HG03469 (cell line): ENCODE data around the gene FAM184B.

Experiments
- ATAC-seq: cut with Tn5 transposase; IDR thresholded peaks from one replicate; pipeline ENCODE4 v1.9.1; 2021; ENCODE audit warnings: mild to moderate bottlenecking, moderate library complexity, moderate number of reproducible peaks; ENCODE audit not compliant: unreplicated experiment

The FAM184B gene

DNA sequence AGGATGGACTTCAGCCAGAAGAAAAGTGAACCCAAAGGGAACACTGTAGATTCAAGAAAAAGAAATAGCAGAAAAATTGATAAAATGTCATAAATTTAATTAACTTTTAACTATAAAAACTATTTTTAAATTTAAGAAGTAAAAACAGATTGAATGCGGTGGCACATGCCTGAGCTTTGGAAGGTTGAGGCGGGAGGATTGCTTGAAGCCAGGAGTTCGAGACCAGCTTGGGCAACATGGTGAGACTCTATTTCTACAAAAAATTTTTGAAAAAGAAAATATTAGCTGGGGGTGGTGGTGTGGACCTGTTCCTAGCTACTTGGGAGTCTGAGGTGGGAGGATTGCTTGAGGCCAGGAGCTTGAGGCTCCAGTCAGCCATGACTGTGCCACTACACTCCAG lies 3.0 kb downstream of the FAM184B start:
- ATAC-seq: no peak

DNA sequence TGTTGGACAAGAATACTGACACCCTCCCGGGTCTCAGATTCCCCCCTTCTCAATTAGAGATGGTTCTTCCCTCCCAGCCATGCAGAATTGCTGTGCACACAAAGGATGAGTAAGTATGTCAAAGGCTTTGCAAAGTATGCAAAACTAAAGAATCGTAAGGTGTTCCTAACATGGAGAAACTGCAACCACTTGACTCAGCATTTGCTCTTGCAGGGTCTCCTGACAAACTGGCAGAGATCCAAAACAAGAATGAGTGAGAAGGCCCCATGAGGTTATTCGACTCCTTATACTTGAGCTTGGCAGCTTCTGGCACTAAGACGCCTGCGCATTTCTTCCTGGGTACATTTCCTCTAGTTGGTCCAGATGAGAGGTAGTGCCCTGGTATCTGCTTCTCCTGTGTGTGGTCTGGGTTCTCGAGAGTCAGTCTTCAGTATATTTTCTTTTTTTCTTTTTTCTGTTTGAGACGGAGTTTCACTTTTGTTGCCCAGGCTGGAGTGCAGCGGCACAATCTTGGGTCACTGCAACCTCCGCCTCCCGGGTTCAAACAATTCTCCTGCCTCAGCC lies 8.2 kb downstream of the FAM184B start:
- ATAC-seq: no peak

DNA sequence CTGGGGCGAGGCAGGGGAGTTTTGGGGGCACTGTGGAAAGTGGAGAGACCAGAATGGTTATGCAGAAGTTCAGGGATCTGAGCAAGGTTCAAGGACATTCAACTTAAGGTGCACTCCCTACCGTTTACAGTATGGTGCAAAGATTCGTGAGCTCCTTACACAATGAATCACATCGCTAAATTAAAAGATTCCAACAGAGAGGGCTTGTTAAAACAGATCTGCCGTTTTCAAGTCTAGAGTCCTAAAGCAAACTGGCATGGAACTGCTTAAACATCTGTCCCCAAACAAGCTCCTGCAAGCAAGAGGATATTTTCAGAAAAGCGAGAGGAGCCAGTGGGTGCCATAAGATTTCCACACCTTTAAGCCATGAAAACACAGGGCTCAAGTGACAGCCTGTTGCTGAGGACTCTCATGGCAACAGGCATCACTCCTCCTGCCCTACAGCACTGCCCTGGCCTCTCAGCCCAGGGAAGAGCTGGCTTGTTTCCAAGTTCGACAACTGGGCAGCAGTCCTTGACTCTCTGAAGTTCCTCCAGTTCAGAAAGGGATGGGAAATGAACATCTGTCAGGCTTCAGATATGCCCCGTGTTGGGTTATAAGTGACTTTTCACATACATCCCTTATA lies 10.0 kb downstream of the FAM184B start:
- ATAC-seq: no peak

DNA sequence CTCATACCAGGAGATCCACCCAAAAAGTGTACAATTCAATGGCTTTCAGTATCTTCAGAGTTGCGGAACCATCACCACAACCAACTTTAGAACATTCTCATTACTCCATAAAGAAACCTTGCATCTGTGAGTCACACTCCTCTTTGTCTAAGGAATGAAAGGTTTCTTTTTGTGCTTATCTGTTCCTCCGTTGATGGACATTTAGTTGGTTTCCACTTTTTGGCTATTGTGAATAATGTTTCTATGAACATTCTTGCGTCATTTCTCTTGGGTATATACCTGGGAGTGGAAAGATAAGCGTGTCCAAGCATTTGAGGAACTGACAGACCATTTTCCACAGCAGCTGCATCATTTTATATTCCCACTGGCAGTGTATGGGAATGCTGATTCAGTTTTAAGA lies 10.6 kb downstream of the FAM184B start:
- ATAC-seq: no peak

DNA sequence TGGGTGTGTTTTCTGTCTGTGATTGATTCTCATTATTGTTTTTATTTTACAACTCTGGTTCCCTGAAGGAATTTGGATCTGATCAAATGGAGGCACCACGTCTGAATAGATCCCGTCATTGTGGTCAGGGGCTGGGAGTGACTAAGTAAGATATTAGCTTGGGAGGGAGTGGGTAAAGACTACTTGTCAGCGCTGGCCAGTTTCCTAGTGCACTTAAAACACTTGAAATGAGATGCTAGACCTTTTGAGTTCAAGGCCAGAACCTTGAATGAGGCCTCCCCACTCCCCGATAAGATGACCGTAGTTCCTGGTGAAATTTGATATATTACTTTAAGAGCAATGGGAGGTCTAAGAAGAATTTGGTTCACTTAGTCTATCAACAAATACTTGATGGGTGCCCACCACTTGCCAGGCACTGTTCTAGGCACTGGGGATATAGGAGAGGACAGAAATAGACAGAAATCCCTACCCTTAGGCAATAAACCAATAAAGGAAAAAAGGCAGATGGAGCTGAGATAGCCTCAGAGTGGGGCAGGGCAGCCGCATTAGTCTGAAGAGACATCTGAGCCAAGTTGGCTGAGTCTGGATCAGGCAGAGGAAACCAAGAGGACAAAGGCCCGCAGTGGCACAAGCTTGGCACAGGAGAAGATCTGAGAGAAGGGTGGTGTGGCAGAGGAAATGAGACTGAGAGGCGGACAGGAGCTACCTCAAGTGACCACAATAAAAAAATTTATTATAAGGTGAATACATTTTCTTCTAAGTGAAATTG lies 11.8 kb downstream of the FAM184B start:
- ATAC-seq: no peak

DNA sequence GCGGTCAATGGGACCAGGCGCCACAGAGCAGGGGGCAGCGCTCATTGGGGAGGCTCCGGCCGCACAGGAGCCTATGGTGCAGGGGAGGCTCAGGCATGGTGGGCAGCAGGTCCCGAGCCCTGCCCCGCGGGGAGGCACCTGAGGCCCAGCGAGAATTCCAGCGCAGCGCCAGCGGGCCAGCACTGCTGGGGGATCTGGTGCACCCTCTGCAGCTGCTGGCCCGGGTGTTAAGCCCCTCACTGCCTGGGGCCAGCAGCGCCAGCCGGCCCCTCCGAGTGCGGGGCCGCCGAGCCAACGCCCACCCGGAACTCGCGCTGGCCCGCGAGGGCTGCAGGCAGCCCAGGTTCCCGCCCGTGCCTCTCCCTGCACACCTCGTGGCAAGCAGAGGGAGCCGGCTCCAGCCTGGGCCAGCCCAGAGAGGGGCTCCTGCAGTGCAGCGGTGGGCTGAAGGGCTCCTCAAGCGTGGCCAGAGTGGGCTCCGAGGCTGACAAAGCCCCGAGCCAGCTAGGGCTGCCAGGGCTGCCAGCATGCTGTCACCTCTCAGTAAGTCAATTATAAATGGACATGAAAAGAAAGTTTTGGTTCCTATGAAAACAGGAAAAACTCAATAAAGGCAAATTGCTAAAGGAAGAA lies 14.5 kb downstream of the FAM184B start:
- no peak for ATAC-seq

DNA sequence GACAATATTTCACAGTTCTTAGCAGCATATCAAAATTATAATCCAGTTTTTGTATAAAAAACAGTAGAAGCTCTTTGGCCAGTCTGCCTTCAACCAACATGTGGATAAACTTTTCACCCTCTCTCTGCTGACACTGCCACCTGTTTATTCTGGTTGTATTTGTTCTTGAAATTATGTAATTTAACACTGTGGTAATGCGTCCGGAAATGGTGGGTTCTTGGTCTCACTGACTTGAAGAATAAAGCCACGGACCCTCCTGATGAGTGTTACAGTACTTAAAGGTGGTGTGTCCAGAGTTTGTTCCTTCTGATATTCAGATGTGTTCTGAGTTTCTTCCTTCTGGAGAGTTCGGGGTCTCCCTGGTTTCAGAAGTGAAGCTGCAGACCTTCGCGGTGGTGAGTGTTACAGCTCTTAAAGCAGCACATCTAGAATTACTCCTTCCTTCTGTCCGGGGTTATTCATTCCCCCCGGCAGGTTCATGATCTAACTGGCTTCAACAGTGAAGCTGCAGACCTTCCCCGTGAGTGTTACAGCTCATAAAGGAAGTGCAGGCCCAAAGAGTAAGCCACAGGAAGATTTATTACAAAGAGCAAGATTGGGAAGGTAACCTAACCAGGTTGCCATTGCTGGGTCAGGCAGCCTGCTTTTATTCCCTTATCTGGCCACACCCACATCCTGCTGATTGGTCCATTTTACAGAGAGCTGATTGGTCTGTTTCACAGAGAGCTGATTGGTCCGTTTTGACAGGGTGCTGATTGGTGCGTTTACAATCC lies 15.7 kb downstream of the FAM184B start:
- no peak for ATAC-seq

DNA sequence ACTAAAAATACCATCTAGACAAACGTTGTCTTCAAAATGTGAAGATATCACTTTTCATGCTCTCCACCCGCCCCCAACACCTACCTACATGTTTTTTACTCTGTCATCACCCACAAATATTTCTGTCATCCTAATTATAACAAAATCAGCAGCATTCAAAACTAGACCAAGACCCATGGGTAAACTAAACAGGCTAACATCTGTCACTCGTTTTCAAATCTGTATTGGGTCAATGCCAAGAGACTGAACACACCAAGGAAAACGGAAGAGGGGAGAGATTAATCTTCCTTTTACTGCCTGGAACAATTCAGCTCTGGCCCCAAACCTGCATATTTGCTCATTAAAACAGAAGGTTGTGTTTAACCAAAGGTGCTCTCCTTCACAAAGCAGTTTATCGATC lies 17.5 kb downstream of the FAM184B start:
- ATAC-seq: no peak

DNA sequence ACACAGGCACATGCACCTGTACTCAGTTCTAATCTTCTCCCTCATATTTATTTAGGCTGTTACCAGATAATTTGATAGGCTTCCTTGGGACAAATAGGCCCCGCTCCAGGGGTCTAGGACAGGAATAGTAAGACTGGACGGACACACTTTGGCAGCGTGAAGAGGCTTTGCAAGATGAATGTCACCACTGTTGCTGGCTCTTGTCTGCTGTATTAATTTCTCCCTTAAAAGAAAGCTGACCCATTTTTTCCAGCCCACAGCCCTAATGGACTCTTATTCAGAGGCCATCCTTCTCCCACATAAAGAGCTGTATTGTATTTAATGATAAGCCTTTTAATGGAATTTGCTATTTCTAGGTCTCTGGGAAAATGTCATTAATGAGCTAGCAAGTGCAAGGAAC lies 18.0 kb downstream of the FAM184B start:
- no peak for ATAC-seq

DNA sequence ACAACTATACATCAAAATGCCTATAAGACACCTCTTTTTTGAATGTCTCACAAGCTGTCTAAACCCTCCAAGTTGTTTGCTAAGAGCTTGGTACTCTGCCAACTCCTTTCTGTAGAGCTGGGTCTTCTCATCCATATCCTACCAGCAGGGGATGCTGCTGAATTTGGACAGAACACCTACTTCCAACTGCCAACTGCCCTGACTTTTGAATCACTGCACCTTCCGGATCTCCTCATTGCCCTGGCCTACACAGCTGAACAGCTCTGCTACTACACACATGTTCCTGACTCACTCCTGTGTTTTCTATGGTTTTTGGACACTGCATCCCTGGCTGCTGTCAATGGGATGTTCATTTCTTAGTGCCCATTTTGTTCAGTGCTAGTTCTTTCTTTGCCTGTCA lies 18.7 kb downstream of the FAM184B start:
- no peak for ATAC-seq

DNA sequence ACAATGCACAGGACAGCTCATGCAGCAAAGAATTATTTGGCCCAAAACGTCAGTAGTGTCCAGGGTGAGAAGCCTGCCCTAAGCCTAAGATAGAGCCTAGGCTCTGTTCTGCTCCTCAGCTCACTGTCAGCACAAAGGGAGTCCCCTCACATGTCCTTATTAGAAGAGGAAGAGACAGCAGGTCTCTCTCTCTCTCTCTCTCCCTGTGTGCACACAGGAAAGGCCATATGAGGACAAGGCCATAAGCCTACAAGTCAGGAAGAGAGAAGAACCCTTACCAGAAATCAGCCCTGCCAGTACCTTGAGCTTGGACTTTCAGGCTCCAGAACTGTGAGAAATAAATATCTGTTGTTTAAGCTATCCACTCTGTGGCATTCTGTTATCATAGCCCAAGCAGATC lies 20.4 kb downstream of the FAM184B start:
- ATAC-seq: no peak

DNA sequence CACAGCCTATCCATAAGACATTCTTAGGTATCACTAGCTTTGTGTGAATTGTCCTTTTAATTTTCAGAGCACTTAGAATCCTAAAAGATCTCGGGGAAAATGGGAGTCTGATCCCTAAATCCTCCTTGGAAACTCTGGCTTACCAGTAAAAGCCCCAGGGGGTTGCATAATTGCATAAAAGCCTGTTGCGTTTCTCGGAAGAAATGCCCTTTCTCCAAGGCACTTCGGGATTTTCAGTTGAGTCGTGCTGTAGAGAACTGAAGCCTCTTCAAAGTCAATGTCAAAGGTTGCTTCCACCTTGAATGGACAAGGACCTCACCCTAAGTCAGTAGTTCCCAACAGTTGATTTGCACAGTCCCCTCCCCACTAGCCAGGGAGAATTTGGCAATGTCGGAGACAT lies 20.8 kb downstream of the FAM184B start:
- ATAC-seq: no peak

DNA sequence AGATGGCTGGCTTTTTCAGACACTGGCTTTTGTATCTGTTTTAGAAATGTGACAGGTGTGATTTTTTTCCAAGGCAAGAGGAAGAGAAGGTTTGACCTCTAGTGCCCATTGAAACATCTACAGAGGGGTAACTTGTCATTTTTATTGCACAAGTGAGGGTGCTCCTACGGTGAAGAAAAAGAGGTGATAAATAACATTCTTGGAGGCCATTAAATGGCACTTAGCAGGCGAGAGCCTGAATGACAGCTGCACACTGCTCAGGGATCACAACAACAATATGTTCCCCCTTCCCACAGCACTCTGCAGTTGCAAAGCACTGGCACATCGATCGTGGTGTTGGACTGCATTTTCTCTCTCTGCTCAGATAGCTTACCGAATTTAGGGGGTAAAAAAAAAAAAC lies 22.9 kb downstream of the FAM184B start:
- ATAC-seq: no peak

DNA sequence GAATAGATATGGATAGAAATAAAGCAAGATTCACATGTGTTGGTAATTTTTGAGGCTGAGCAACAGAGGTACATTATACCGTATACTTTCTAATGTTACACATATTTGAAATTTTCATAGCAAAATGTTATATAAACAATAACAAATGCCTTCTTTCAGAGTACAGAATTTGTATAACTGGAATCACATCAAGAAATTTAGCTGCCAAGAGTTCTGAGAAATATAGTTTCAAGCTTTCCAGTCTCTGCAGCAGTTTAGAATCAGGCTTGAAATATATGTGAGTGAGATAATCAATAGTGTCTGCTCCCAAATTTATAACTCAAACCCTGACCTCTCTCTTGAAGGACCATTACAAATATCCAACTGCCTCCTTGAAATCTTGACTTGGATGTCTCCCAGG lies 23.8 kb downstream of the FAM184B start:
- ATAC-seq: no peak

DNA sequence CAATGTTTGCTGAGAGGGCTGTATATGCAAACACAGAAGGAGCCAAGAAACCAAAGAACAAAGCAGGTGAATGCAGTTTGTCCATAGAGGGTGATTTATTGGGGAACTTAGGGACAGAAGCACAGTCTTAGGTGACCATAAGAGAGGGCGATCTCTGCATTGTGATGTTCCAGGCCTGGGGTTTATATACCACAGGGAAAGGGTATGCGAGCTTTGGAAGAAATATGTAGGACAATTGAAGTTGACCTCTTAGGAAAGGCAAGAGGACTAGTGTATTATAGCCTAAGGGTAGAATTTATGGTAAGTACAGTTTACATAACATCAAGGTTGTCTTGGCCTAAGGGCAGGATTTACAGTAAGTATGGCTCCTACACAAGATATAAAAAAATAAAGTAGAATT lies 27.8 kb downstream of the FAM184B start:
- ATAC-seq: no peak

DNA sequence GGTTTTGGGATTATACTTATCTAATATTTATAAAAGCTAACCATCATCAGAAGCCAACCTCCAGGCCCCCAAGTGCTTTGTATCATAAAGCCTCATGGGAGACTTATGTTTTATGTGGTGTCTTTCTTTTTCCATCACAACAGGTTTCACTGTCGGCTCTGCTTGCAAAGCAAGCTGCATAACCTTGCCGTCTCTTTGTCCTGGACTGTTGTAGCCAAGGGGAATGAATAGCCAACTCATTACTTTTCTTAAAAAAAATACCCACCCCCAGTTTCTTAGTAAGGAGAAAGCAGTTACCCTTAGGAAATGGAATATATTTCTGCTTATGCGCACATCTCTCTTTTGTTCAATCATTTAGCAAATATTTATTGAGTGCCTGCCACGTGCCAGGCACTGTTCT lies 40.7 kb downstream of the FAM184B start:
- ATAC-seq: no peak

DNA sequence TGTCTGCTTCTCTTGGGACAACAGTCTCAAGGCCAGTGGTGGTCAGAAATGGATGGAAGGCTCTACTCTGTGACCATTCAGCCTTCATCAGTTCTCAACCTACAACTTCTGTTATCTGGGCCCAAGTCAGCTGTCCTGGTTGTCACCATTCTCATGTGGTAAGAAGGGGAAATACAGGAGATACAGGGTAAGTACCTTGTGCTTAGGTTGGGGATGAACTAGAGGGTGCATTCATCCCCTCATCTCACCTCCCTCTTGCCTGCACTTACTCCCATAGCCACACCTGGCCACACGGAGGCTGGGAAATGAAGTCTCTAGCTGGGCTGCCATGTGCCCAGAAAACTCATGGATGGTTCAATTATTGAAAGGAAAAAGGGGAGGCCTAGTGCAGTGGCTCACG lies 44.9 kb downstream of the FAM184B start:
- no peak for ATAC-seq

DNA sequence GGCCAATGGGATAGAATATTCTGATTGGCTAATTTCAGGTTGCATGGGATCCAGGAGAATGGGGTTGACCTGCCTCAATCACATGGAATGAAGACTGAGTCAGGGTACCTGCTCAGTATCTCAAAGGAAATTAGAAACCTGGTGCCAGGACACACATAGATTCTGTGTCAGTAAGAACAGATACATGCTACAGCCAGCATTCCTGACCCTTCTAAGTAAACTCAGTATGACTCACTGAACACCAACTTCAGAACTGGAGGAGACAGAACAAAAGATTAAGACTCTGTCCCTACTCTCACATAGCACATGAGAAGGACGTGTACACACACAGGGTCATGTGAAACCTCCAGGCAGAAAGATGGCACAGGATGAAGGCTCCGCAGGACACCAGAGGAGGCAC lies 54.5 kb downstream of the FAM184B start:
- no peak for ATAC-seq

DNA sequence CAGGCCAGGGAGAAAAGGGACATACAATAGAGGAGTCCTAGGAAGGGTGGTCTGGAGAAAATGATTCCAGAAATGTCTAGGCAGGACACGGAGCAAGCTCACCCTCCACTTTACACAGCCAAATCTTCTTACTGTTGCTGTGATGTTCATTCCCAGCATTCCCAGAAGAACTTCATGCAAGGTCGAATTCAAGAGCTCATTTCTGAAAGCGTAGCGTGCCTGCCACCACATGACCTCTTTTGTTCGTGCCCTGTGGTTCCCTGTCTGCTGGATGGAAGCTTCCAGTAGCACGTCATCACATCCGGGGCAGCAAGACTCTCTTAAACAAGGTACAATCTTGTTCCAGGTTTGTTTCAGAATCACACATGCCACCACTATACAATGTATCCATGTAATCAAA lies 57.8 kb downstream of the FAM184B start:
- no peak for ATAC-seq

DNA sequence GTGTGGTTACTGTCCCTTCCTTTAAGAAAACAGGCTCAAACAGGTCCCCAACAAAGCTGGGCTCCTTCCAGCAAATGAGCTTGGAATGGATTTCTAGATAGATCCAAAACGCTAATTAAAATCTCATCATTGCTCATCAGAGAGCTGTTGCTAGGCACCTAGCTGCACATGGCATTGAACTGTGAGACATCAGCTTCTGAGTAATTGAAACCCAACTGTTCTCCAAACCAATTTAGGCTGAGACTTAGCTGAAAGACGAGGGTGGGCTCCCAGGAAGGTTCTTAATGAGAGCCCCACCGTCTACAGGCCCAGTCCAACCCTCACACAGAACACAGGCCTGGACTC lies 59.1 kb downstream of the FAM184B start:
- no peak for ATAC-seq
